Activated CD4-positive, alpha-beta T cell treated with anti-CD3 and anti-CD28 coated beads for 36 hours (primary cell): ENCODE measurements around the gene HAPLN3. TPM values are rescaled to one million over a fixed set of nuclear protein-coding genes. Genes with fewer than 3 reads are reported as not detected.

Experiments used
- ATAC-seq: fragments of 200-7000 bp; cut with Tn5 transposase; one replicate; pipeline ENCODE4 v1.10.0; 2021; ENCODE audit warnings: mild to moderate bottlenecking, moderate library complexity
- CTCF ChIA-PET: fragments of 350-600 bp; sonication (Branson Sonifier 250); formaldehyde crosslinking; loops from one replicate; lab custom pipeline; 2021; ENCODE audit warnings: antibody characterized with exemption; lab: Charles Lee
- POLR2A ChIA-PET: fragments of 350-600 bp; sonication (Branson Sonifier 250); formaldehyde crosslinking; loops from one replicate; lab custom pipeline; 2021; ENCODE audit warnings: antibody characterized with exemption, inconsistent platforms; lab: Charles Lee
- DNase-seq: peaks from one replicate; pipeline ENCODE4 v3.0.0-alpha.2; 2020
- H3K27ac Mint-ChIP-seq: one replicate; pipeline ENCODE4 v1.8.0; 2021; ENCODE audit warnings: mixed read lengths
- H3K27me3 Mint-ChIP-seq: one replicate; pipeline ENCODE4 v1.8.0; 2021; ENCODE audit warnings: mixed read lengths
- H3K36me3 Mint-ChIP-seq: one replicate; pipeline ENCODE4 v1.8.0; 2021; ENCODE audit warnings: low read depth, mixed read lengths
- H3K4me1 Mint-ChIP-seq: one replicate; pipeline ENCODE4 v1.8.0; 2021; ENCODE audit warnings: mixed read lengths
- H3K4me3 Mint-ChIP-seq: one replicate; pipeline ENCODE4 v1.8.0; 2021; ENCODE audit warnings: mild to moderate bottlenecking, moderate library complexity, mixed read lengths
- H3K9me3 Mint-ChIP-seq: one replicate; pipeline ENCODE4 v1.8.0; 2021; ENCODE audit warnings: low read depth, mixed read lengths
- intact Hi-C, 2 experiments: fragments of 100-400 bp; cut with DNase I in 1 of 2; cut with micrococcal nuclease in 1 of 2; formaldehyde crosslinking; loops; one replicate each; pipeline versions ENCODE4 v1.14.2 to v1.15.1; 2022 to 2024; cut with DNase I, micrococcal nuclease
- total RNA-seq, 2 experiments: library from RNA; stranded (reverse); gene quantifications; one replicate each; pipeline ENCODE4 v1.2.3, GENCODE V29; 2021

The HAPLN3 gene
- total RNA-seq, 2 experiments from 2014 or later, result 53.9 to 64.1 TPM

DNA sequence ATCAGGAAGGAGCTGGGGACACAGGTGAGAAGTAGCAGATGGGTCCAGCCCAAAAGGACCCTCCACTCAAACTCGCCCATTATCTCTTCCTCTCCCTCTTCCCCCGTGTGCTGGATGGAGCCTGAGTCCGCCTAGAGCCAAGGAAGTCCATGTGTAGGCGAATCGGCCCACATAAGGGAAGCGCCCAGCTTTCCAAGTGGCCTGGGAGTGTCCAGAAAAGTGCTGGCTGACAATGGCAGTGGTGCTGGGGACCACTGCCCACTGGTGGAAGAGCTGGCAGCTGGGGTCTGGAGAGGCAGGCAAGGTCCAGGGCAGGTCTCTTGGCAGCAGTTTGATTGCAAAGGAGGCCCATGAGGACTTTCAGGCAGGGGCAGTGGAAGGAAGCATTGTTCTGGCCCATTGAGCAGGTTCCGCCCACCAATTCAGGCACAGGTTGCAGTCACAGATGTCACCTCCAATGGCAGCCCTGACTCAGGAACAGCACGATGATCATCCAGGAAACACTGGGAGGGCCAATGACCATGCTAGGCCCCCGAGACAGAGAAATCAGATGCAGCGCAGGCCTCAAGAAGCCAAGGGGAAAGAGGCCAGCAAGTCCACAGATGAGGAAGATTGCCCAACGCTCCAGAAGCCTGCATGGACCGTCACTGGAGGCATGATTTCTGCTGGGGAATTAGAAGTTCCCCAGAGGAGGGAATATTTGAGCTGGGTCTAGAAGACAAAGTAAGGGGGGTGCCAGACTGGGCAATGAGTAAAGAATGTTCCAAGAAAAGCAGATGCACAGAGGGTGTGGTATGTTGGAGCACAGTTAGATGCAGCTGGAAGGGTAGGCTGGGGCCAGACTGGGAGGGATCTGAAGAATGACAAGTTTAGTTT is 14.8 kb upstream of the HAPLN3 start:
- no peaks in the 10 kb centered on the region for H3K27me3 Mint-ChIP-seq
- CTCF ChIA-PET, result interaction anchor here (0.5 to 1.0 kb wide), 3 partner anchors 30 to 299 kb away, joined by 3 to 5 read pairs (median 4); no protein-coding TSS in a partner anchor
- no peak overlapping the region for H3K4me3 Mint-ChIP-seq
- ATAC-seq (no peak), DNase-seq (no peak)
- no peaks in the 10 kb centered on the region for H3K36me3 Mint-ChIP-seq
- intact Hi-C loops, result loop anchor here (5.0 to 10.0 kb wide), 4 partner anchors 177 to 665 kb away; partner anchors contain the start of genes ABHD2 (in 1 of the 2), FANCI (in 1 of the 2) and TICRR (in 1 of the 2)
- POLR2A ChIA-PET, result no interaction called here
- peaks cover 21% of the 10 kb centered on the region for H3K4me1 Mint-ChIP-seq
- H3K9me3 Mint-ChIP-seq, result no peaks in the 10 kb centered on the region
- peak overlapping the region; percentile 25 for H3K27ac Mint-ChIP-seq

DNA sequence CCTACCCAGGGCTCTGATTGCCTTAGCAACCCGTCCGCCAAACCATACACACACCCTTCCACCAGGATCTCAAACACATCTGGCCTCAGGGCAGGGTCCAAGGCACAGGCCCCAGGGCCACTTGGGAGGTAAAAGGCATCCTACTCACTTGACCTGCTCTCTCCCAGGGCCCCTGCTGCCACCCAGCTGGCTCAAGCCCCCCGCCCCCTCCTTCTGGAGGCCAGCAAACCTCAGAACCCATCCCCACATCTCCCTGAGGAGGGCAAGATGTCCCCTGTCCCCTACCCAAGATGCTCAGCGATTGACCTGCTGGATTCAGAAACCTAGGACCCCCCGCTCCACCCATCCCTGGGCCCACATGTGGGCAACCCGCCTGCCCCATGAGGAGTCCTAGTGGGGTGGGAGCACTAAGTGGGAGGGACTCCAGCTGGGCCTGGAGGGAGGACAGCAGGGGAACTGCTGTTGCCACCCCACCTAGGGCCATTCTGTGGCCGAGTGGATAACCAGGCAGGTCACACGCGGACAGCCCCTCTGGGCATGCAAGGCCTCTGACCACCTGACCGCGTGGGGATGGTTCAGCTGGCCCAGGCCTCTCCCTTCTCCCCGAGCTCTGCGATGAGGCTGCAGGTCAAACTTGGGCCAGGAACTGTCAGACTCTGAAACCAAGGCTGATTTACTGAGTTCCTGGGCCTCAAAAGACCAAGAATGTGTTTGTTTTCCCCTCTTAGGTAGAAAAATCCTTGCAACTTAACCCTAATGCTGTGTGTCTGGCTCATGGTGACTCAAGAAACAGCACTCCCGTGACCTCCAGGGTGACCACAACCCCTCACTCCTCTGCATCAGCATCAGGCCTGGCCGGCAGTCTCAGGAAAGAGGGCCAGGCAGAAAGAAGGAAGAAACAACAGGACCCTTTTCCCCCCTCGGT is 13.6 kb upstream of the HAPLN3 start:
- Mint-ChIP-seq H3K9me3 (no peaks in the 10 kb centered on the region), H3K4me1 (peaks cover 33% of the 10 kb centered on the region), H3K36me3 (no peaks in the 10 kb centered on the region), H3K4me3 (no peak overlapping the region), H3K27me3 (no peaks in the 10 kb centered on the region), H3K27ac (no peak overlapping the region)
- CTCF ChIA-PET, result interaction anchor here (0.8 kb wide), 1 partner anchor 12 kb away, joined by 3 read pairs; no protein-coding TSS in a partner anchor
- ATAC-seq (no peak), DNase-seq (no peak)
- POLR2A ChIA-PET, result no interaction called here
- intact Hi-C loops, result loop anchor here in 1 of 2 experiments (5.0 kb wide), 1 partner anchor 268 kb away; no protein-coding TSS in a partner anchor

DNA sequence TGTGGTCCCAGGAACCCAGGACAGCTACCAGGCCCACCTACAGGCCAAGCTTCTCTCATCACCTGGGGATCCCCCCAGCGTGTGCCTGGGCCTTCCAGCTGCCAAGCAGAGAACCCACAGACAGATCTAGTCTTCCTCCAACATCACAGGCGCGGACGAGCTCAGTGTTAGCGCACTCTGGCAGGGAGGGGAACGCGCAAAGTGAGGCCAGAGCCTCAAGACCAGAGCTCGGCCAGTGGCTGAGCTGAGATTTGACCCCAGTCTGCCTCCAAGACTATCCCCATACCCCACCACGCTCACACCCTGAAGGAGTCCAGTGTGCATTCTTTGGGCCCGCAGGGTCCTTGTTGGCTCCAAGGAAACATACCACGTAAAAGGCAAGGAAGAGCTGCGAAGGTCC is 12.8 kb upstream of the HAPLN3 start:
- ChIA-PET CTCF (interaction anchor here (0.7 to 0.8 kb wide), 2 partner anchors 11 to 311 kb away, joined by 3 read pairs; no protein-coding TSS in a partner anchor), POLR2A (no interaction called here)
- Mint-ChIP-seq H3K27ac (no peak overlapping the region), H3K4me3 (no peak overlapping the region), H3K27me3 (no peaks in the 10 kb centered on the region), H3K4me1 (peaks cover 37% of the 10 kb centered on the region), H3K36me3 (no peaks in the 10 kb centered on the region), H3K9me3 (no peaks in the 10 kb centered on the region)
- DNase-seq (no peak), ATAC-seq (no peak)
- intact Hi-C loops, result loop anchor here in 1 of 2 experiments (5.0 kb wide), 1 partner anchor 269 kb away; no protein-coding TSS in a partner anchor

DNA sequence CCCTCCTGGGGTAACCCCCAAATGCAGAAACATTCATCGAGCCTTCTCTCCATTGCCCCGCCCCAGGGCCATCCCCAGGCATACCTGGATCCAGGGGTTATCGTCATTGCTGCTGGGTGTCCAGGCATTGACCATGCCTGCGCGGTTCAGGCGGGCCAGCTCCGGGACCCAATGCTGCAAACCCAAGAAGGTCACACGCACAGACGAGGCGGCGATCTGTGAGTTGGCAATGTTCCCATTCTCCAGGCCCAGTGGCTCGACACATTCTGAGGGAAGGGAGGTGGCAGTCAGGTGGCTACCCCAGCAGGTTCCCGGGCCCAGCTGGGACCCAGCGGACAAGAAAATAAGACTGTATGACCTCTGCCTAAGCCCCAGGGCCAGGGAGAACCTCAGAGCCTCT is 11.8 kb upstream of the HAPLN3 start:
- H3K27ac Mint-ChIP-seq, result no peak overlapping the region
- DNase-seq (no peak), ATAC-seq (no peak)
- no peaks in the 10 kb centered on the region for H3K36me3 Mint-ChIP-seq
- H3K9me3 Mint-ChIP-seq, result no peaks in the 10 kb centered on the region
- no peak overlapping the region for H3K4me3 Mint-ChIP-seq
- ChIA-PET CTCF (no interaction called here), POLR2A (no interaction called here)
- no peaks in the 10 kb centered on the region for H3K27me3 Mint-ChIP-seq
- H3K4me1 Mint-ChIP-seq, result peaks cover 38% of the 10 kb centered on the region
- intact Hi-C loops, result loop anchor here in 1 of 2 experiments (5.0 kb wide), 1 partner anchor 270 kb away; no protein-coding TSS in a partner anchor

DNA sequence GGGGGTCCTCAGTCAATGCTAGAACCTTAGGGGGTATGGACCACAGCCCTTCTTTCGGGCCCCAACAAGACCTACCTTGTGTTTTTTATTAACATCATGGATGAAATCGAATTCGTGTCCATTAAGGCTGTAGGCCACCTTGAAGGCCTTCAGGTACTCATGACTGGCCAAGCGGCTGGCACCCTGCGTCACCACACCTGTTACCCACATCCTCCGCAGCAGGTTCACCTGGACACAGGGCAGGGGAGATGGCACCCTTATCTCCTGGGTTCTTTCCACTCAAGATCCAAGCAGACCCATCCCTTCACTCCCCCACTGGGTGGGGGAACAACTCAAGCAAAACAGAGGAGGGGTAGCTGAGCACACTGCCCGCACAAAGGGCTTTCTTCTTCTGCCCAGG is 11.2 kb upstream of the HAPLN3 start:
- H3K27ac Mint-ChIP-seq, result no peak overlapping the region
- ATAC-seq (no peak), DNase-seq (no peak)
- H3K9me3 Mint-ChIP-seq, result no peaks in the 10 kb centered on the region
- CTCF ChIA-PET, result interaction anchor here (1.4 to 2.4 kb wide), 4 partner anchors 17 to 300 kb away, joined by 3 to 13 read pairs (median 8); no protein-coding TSS in a partner anchor
- H3K4me3 Mint-ChIP-seq, result no peak overlapping the region
- peaks cover 2% of the 10 kb centered on the region for H3K36me3 Mint-ChIP-seq
- H3K4me1 Mint-ChIP-seq, result peaks cover 37% of the 10 kb centered on the region
- intact Hi-C loops, result loop anchor here in 1 of 2 experiments (5.0 kb wide), 1 partner anchor 271 kb away; no protein-coding TSS in a partner anchor
- H3K27me3 Mint-ChIP-seq, result no peaks in the 10 kb centered on the region
- POLR2A ChIA-PET, result no interaction called here

DNA sequence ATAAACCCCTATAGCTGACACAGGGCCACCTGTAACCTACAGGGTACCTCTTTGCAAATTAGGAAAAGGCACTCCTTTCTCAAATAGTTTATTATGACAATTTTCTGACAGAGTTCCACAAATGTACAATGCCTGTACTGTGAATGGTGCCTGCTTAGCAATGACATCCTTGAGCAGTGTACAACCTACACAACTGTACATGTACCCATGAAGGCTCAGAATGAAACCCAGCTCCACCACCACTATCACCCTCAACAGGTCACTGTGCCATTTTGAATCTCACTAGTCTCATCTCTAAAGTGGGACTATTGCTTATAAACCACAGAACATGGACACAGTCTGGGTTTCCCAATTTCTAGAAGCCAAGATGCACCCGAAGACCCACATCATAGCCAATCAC is 10.8 kb upstream of the HAPLN3 start:
- H3K4me1 Mint-ChIP-seq, result peaks cover 36% of the 10 kb centered on the region
- ATAC-seq (no peak), DNase-seq (no peak)
- no peaks in the 10 kb centered on the region for H3K9me3 Mint-ChIP-seq
- POLR2A ChIA-PET, result interaction anchor here (0.7 kb wide), 1 partner anchor 10 kb away, joined by 3 read pairs; no protein-coding TSS in a partner anchor
- H3K36me3 Mint-ChIP-seq, result peaks cover 2% of the 10 kb centered on the region
- intact Hi-C loops, result loop anchor here in 1 of 2 experiments (5.0 kb wide), 1 partner anchor 271 kb away; no protein-coding TSS in a partner anchor
- CTCF ChIA-PET, result interaction anchor here (1.4 to 5.2 kb wide), 8 partner anchors 15 to 300 kb away, joined by 3 to 73 read pairs (median 12); no protein-coding TSS in a partner anchor
- no peaks in the 10 kb centered on the region for H3K27me3 Mint-ChIP-seq
- H3K4me3 Mint-ChIP-seq, result no peak overlapping the region
- no peak overlapping the region for H3K27ac Mint-ChIP-seq

DNA sequence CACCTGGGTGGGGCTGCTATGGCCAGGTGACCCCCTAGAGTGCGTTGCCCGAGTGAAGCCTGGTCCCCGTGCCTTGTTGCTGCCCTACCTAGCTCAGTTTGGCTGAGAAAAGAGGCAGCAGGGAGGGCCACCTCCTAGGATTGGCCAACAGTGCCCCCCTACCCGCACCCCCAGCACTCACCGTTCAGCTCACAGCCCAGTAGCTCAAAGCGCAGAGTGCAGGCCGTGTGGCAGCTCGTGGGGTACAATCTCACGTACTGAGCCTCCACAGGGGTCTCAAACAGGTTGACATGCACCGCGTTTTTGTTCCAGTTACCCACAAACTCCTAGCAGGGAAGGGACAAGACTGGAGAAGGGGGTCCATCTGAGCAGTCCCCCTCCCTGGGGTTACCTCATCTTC is 10.2 kb upstream of the HAPLN3 start:
- ChIA-PET POLR2A (interaction anchor here (0.7 kb wide), 1 partner anchor 10 kb away, joined by 3 read pairs; no protein-coding TSS in a partner anchor), CTCF (interaction anchor here (0.7 to 5.2 kb wide), 29 partner anchors 9 to 375 kb away, joined by 3 to 73 read pairs (median 7); partner anchors contain the start of genes ABHD2 and HAPLN3)
- Mint-ChIP-seq H3K9me3 (no peaks in the 10 kb centered on the region), H3K36me3 (peaks cover 2% of the 10 kb centered on the region), H3K27ac (no peak overlapping the region), H3K27me3 (no peaks in the 10 kb centered on the region), H3K4me1 (peaks cover 34% of the 10 kb centered on the region), H3K4me3 (no peak overlapping the region)
- no peak for ATAC-seq
- DNase-seq, result no peak
- intact Hi-C loops, result loop anchor here (1.0 to 5.0 kb wide), 2 partner anchors 272 kb away; no protein-coding TSS in a partner anchor

DNA sequence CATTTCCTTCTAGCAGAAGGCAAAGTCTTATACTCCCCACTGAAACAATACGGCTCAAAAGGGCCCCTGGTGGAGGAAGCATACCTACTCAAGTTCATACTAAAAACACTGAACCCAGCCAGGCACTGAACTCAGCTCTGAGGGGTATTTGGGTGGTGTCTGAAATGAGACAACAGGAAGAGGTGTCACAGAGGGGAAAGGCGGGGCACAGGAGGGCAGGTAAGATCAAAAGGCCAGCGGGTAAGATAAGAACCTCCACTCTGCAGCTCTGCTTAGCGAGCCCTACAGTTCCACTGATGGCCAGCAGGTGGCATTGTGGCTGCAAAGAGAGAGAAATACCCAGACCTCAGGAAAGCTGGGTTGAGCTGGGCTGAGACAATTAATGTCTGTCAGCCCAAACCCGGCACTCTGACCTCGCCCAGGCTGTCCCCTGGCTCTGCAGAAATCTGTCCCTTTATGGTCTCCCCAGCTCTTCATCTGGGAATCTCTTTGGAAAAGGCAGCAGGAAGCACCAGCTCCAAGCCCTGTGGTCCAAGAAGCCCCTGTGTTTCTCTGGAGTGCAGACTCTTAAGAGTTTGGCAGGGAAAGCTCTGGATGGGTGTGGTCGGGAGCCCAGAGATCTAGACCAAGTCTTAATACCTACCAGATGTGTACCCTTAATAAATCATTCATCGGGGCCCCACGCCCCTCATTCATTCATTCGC is 9.4 kb upstream of the HAPLN3 start:
- Mint-ChIP-seq H3K4me1 (peaks cover 34% of the 10 kb centered on the region), H3K27ac (peak overlapping the region; percentile 78), H3K27me3 (no peaks in the 10 kb centered on the region), H3K4me3 (no peak overlapping the region), H3K9me3 (no peaks in the 10 kb centered on the region), H3K36me3 (peaks cover 2% of the 10 kb centered on the region)
- POLR2A ChIA-PET, result interaction anchor here (0.8 to 1.1 kb wide), 3 partner anchors 9 to 263 kb away, joined by 4 to 5 read pairs (median 4); partner anchors contain the start of gene HAPLN3
- intact Hi-C loops, result loop anchor here (1.0 to 5.0 kb wide), 4 partner anchors 10 to 273 kb away; no protein-coding TSS in a partner anchor
- DNase-seq (peak; percentile 95), ATAC-seq (peak; percentile 99)
- CTCF ChIA-PET, result interaction anchor here (0.6 to 5.2 kb wide), 45 partner anchors 8 to 1447 kb away, joined by 3 to 73 read pairs (median 4); partner anchors contain the start of genes ABHD2 and HAPLN3

DNA sequence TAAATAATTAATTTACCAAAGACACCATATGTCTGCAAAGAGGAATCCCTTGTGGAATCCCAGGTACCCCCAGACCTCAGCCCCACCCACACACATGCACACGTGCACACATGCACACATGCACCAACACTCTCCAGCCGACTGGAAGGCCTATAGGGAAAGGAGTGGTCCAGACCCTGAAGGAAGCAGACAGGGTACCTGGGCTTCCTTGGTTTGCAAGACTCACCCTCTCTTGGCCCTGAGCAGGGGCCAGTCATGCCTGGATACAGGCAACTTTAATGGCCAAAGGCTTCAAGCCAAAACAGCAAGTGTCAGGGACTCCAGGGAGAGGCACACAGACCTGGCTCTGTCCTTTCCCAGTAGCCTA is 8.9 kb upstream of the HAPLN3 start:
- Mint-ChIP-seq H3K27me3 (no peaks in the 10 kb centered on the region), H3K9me3 (no peaks in the 10 kb centered on the region), H3K4me3 (no peak overlapping the region), H3K36me3 (peaks cover 2% of the 10 kb centered on the region), H3K27ac (peak overlapping the region; percentile 78), H3K4me1 (peaks cover 34% of the 10 kb centered on the region)
- ChIA-PET CTCF (interaction anchor here (0.5 to 5.2 kb wide), 35 partner anchors 7 to 1447 kb away, joined by 3 to 73 read pairs (median 5); partner anchors contain the start of genes ABHD2 and HAPLN3), POLR2A (interaction anchor here (1.0 to 1.1 kb wide), 2 partner anchors 9 to 13 kb away, joined by 4 to 5 read pairs; partner anchors contain the start of gene HAPLN3)
- DNase-seq (no peak), ATAC-seq (no peak)
- intact Hi-C loops, result loop anchor here (1.0 kb wide), 2 partner anchors 10 to 113 kb away; no protein-coding TSS in a partner anchor
